Gastrocnemius medialis (tissue), 4 donors: Measurements from ENCODE around the gene ZNRF3.

Experiments
- POLR2A ChIP-seq, 2 donors: fragments of 450-650 bp; IDR thresholded peaks; one replicate each; pipeline ENCODE4 v1.6.1; 2017; ENCODE audit warnings: antibody characterized with exemption in 2 of 2, mild to moderate bottlenecking in 2 of 2, moderate library complexity in 2 of 2
- TF ChIP-seq, protein P1 (sequence below), 5 experiments: fragments of 450-650 bp in 3 of 5; fragments of 200-600 bp in 2 of 5; sonication (generic) in 2 of 5; IDR thresholded peaks in 4 of 5; conservative IDR thresholded peaks in 1 of 5; 1 replicate in 4 of 5; 2 replicates in 1 of 5; pipeline ENCODE4 v1.5.1; 2016 to 2019; ENCODE audit warnings: antibody characterized with exemption in 5 of 5, mild to moderate bottlenecking in 3 of 5, moderate library complexity in 3 of 5

DNA sequence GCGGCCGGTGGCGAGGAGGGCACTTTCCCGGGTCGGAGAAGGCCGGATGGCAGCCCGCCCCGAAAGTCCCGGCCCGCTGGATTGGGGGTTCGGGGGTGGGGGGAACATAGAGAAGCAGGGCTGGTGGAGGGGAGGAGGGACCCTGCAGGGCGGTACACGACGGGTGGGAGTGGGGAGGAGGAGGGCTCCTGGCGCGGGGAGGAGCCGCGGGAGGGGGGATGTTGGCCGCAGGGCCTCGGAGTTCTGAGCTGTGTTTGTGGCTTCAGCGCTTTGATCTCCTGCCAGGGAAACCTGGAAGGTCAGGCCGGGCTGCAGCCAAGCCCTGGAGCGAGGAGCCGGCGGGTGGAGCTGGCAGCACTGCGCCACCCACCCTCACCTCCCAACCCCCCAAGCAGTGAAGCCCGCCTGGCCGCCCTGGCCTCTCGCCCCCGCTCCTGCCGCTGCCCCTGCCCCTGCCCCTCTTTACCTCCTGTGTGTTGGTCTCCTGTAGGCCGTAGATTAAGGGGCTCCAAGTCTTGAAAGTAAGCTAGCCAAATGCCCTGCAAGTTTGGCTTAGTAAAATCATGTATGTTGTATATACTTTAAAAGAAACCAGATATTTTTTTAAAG, 147.3 kb downstream of the ZNRF3 start:
- TF ChIP-seq, protein P1, sequence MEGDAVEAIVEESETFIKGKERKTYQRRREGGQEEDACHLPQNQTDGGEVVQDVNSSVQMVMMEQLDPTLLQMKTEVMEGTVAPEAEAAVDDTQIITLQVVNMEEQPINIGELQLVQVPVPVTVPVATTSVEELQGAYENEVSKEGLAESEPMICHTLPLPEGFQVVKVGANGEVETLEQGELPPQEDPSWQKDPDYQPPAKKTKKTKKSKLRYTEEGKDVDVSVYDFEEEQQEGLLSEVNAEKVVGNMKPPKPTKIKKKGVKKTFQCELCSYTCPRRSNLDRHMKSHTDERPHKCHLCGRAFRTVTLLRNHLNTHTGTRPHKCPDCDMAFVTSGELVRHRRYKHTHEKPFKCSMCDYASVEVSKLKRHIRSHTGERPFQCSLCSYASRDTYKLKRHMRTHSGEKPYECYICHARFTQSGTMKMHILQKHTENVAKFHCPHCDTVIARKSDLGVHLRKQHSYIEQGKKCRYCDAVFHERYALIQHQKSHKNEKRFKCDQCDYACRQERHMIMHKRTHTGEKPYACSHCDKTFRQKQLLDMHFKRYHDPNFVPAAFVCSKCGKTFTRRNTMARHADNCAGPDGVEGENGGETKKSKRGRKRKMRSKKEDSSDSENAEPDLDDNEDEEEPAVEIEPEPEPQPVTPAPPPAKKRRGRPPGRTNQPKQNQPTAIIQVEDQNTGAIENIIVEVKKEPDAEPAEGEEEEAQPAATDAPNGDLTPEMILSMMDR (IDR thresholded peaks at IDR 0.05 in 4 of 5, conservative IDR thresholded peaks at IDR 0.05 in 1 of 5) = no peak
- TF ChIP-seq POLR2A (IDR thresholded peaks at IDR 0.05) = no peak
